NCI-H2029 (cell line): ENCODE measurements around the gene BRIP1.
"Not testable (repeated sequence)": the region's sequence is repeated elsewhere in the genome, so short reads cannot be mapped to it uniquely, and the experiment has no call there.

Source experiments
- DNase-seq: peaks from one replicate; lab custom pipeline; 2025; lab: John Stamatoyannopoulos, UW

BRIP1 gene

GRCh38 chr17:61827649-61828395 is 35.5 kb downstream of the BRIP1 start:
- no peak for DNase-seq

GRCh38 chr17:61826866-61827265 is 36.5 kb downstream of the BRIP1 start:
- not testable (repeated sequence) for DNase-seq

- DNase-seq: not testable (repeated sequence)
Observed at GRCh38 chr17:61826198-61826597, 37.1 kb downstream of the BRIP1 start.

GRCh38 chr17:61825448-61826137 is 37.7 kb downstream of the BRIP1 start:
- DNase-seq: no peak

GRCh38 chr17:61822326-61823285 is 40.7 kb downstream of the BRIP1 start:
- DNase-seq: no peak

GRCh38 chr17:61821655-61822054 is 41.7 kb downstream of the BRIP1 start:
- DNase-seq: no peak

GRCh38 chr17:61819265-61819664 is 44.1 kb downstream of the BRIP1 start:
- DNase-seq: not testable (repeated sequence)

- DNase-seq: no peak
Observed at GRCh38 chr17:61818225-61818624, 45.1 kb downstream of the BRIP1 start.

- DNase-seq: no peak
Observed at GRCh38 chr17:61817452-61817851, 45.9 kb downstream of the BRIP1 start.

GRCh38 chr17:61816538-61816937 is 46.8 kb downstream of the BRIP1 start:
- DNase-seq: no peak

- no peak for DNase-seq
Observed at GRCh38 chr17:61815863-61816503, 47.3 kb downstream of the BRIP1 start.

- no peak for DNase-seq
Observed at GRCh38 chr17:61814485-61814884, 48.8 kb downstream of the BRIP1 start.

- no peak for DNase-seq
Observed at GRCh38 chr17:61813211-61813610, 50.1 kb downstream of the BRIP1 start.

GRCh38 chr17:61812747-61813146 is 50.6 kb downstream of the BRIP1 start:
- DNase-seq: no peak

GRCh38 chr17:61809816-61810392 is 53.4 kb downstream of the BRIP1 start:
- no peak for DNase-seq

- DNase-seq: no peak
Observed at GRCh38 chr17:61808442-61808841, 54.9 kb downstream of the BRIP1 start.

- no peak for DNase-seq
Observed at GRCh38 chr17:61806936-61807335, 56.4 kb downstream of the BRIP1 start.

- DNase-seq: no peak
Observed at GRCh38 chr17:61806081-61806828, 57.1 kb downstream of the BRIP1 start.

- no peak for DNase-seq
Observed at GRCh38 chr17:61805399-61805798, 57.9 kb downstream of the BRIP1 start.

- DNase-seq: no peak
Observed at GRCh38 chr17:61803796-61804195, 59.5 kb downstream of the BRIP1 start.

- DNase-seq: no peak
Observed at GRCh38 chr17:61803216-61803615, 60.1 kb downstream of the BRIP1 start.
